Keratinocyte (primary cell): ENCODE data around the gene BBS9. TPM values are rescaled to one million over a fixed set of nuclear protein-coding genes. Genes with fewer than 3 reads are reported as not detected.

Experiments used
- DNase-seq: peaks from one replicate; pipeline ENCODE4 v3.0.0-alpha.2; 2011; ENCODE audit warnings: low read depth, missing footprints, low spot score
- FAIRE-seq: peaks from 2 replicates; lab custom pipeline; 2011; peaks lifted over from hg19 to GRCh38; lab: Jason Lieb, UNC
- H2AFZ ChIP-seq: 2 replicates; pipeline ENCODE4 v1.6.0; 2012; ENCODE audit warnings: low read length, control low read depth, inconsistent platforms; ENCODE audit not compliant: control insufficient read depth
- H3K27ac ChIP-seq: 2 replicates; pipeline ENCODE4 v1.5.1; 2011; ENCODE audit warnings: low read length; ENCODE audit not compliant: control insufficient read depth, insufficient read depth
- H3K27me3 ChIP-seq: 3 replicates; pipeline ENCODE4 v1.6.0; 2011; ENCODE audit warnings: low read length; ENCODE audit not compliant: control insufficient read depth, insufficient read depth; ENCODE audit errors: extremely low read depth
- H3K36me3 ChIP-seq, 2 experiments: 2 replicates in 1 of 2; 3 replicates in 1 of 2; pipeline ENCODE4 v1.5.1; 2011; ENCODE audit warnings: low read length in 2 of 2, mild to moderate bottlenecking in 1 of 2; ENCODE audit not compliant: control insufficient read depth in 2 of 2, insufficient read depth in 2 of 2; ENCODE audit errors: extremely low read depth in 1 of 2
- H3K4me1 ChIP-seq: 3 replicates; pipeline ENCODE4 v1.5.1; 2011; ENCODE audit warnings: low read length; ENCODE audit not compliant: control insufficient read depth, insufficient read depth; ENCODE audit errors: extremely low read depth
- H3K4me2 ChIP-seq: 3 replicates; pipeline ENCODE4 v1.6.0; 2011; ENCODE audit warnings: low read depth, low read length; ENCODE audit not compliant: control insufficient read depth, insufficient read depth; ENCODE audit errors: extremely low read depth
- H3K4me3 ChIP-seq, 3 experiments: fragments of 200-600 bp in 1 of 3; sonication (generic) in 1 of 3; 2 replicates in 2 of 3; 3 replicates in 1 of 3; pipeline ENCODE4 v1.5.1; 2011 to 2016; ENCODE audit warnings: low read length in 3 of 3, mild to moderate bottlenecking in 3 of 3, control low read depth in 2 of 3, inconsistent platforms in 1 of 3, low read depth in 1 of 3, mixed read lengths in 1 of 3, mixed run types in 1 of 3, moderate library complexity in 1 of 3; ENCODE audit not compliant: control insufficient read depth in 2 of 3, insufficient read depth in 2 of 3; ENCODE audit errors: extremely low read depth in 1 of 3
- H3K79me2 ChIP-seq: 2 replicates; pipeline ENCODE4 v1.6.0; 2012; ENCODE audit warnings: low read length; ENCODE audit not compliant: control insufficient read depth, insufficient read depth
- H3K9ac ChIP-seq: 3 replicates; pipeline ENCODE4 v1.6.0; 2011; ENCODE audit warnings: low read length; ENCODE audit not compliant: control insufficient read depth, insufficient read depth; ENCODE audit errors: extremely low read depth
- H3K9me1 ChIP-seq: 3 replicates; pipeline ENCODE4 v1.6.0; 2011; ENCODE audit warnings: low read length; ENCODE audit not compliant: control insufficient read depth, insufficient read depth; ENCODE audit errors: extremely low read depth
- H3K9me3 ChIP-seq: 2 replicates; pipeline ENCODE4 v1.5.1; 2012; ENCODE audit warnings: low read depth, low read length; ENCODE audit not compliant: control insufficient read depth
- H4K20me1 ChIP-seq: 3 replicates; pipeline ENCODE4 v1.6.0; 2011; ENCODE audit warnings: low read length; ENCODE audit not compliant: control insufficient read depth, insufficient read depth; ENCODE audit errors: extremely low read depth
- EZH2 ChIP-seq: IDR thresholded peaks from one replicate; pipeline ENCODE4 v1.6.1; 2012; ENCODE audit warnings: inconsistent platforms, mild to moderate bottlenecking, low read length, moderate library complexity
- dilution Hi-C: fragments of 300-500 bp; cut with MboI; formaldehyde crosslinking; loops from one replicate; pipeline ENCODE4 v1.7.0; 2020; ENCODE audit warnings: low sequenced_read_pairs; ENCODE audit not compliant: extremely low pct_ligation_motif_present
- polyA plus RNA-seq, 5 experiments: library from polyadenylated mRNA; depleted of rRNA in 3 of 5; stranded (reverse) in 3 of 5; stranded (forward) in 1 of 5; unstranded in 1 of 5; fragments of >200 nt; gene quantifications; 1 replicate in 1 of 5; 2 replicates in 3 of 5; 3 replicates in 1 of 5; pipeline versions ENCODE4 v1.2.1 to v1.2.3, GENCODE V29; 2011 to 2012; ENCODE audit warnings: missing spikeins in 2 of 5, low read depth in 1 of 5, low replicate concordance in 1 of 5
- TF ChIP-seq, protein P1 (sequence below), 3 experiments: IDR thresholded peaks in 1 of 3; conservative IDR thresholded peaks in 1 of 3; optimal IDR thresholded peaks in 1 of 3; 2 replicates in 2 of 3; 3 replicates in 1 of 3; pipeline versions ENCODE3 to v1.5.1; 2011; ENCODE audit warnings: low read length in 3 of 3, mild to moderate bottlenecking in 3 of 3, moderate library complexity in 2 of 3, control low read depth in 1 of 3, inconsistent platforms in 1 of 3; ENCODE audit not compliant: insufficient read depth in 2 of 3; ENCODE audit errors: extremely low read depth in 1 of 3

The BBS9 gene
- polyA plus RNA-seq, 1 donor (not counting 4 experiments of a cell fraction or from before 2014, with no cell fraction given): 7.6 TPM

DNA sequence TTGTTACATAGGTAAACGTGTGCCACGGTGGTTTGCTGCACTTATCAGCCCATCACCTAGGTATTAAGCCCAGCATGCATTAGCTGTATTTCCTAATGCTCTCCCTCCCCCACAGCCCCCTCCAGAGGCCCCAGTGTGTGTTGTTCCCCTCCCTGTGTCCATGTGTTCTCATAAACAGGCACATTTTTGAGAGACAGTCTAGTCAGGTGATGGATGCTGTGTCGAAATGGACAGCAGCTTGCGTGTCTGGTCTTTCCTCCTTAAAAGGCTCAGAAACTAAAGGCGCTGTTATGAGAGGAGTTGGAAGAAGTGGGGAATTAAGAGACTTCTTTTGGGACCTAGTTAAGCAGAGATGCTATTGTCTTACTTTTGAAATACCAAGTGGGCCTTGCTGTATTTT lies 296.0 kb downstream of the BBS9 start:
- no peaks in the 10 kb centered on the region for H3K9me1 ChIP-seq
- H3K27ac ChIP-seq: no peak overlapping the region
- no peaks in the 10 kb centered on the region for H4K20me1 ChIP-seq
- H3K9me3 ChIP-seq: no peaks in the 10 kb centered on the region
- dilution Hi-C loops: no loop called here
- FAIRE-seq: no peak
- no peaks in the 10 kb centered on the region for H3K4me1 ChIP-seq
- no peaks in the 10 kb centered on the region for H3K79me2 ChIP-seq
- H2AFZ ChIP-seq: no peak overlapping the region
- TF ChIP-seq, protein P1, sequence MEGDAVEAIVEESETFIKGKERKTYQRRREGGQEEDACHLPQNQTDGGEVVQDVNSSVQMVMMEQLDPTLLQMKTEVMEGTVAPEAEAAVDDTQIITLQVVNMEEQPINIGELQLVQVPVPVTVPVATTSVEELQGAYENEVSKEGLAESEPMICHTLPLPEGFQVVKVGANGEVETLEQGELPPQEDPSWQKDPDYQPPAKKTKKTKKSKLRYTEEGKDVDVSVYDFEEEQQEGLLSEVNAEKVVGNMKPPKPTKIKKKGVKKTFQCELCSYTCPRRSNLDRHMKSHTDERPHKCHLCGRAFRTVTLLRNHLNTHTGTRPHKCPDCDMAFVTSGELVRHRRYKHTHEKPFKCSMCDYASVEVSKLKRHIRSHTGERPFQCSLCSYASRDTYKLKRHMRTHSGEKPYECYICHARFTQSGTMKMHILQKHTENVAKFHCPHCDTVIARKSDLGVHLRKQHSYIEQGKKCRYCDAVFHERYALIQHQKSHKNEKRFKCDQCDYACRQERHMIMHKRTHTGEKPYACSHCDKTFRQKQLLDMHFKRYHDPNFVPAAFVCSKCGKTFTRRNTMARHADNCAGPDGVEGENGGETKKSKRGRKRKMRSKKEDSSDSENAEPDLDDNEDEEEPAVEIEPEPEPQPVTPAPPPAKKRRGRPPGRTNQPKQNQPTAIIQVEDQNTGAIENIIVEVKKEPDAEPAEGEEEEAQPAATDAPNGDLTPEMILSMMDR (optimal IDR thresholded peaks at IDR 0.05 in 1 of 3, IDR thresholded peaks at IDR 0.05 in 1 of 3, conservative IDR thresholded peaks at IDR 0.05 in 1 of 3; ENCODE audit: extremely low read depth in 1 of 3, insufficient read depth in 2 of 3, low read length in 3 of 3): no peak
- no peak for TF ChIP-seq EZH2
- no peak overlapping the region for H3K9ac ChIP-seq
- H3K4me3 ChIP-seq: no peak overlapping the region
- H3K27me3 ChIP-seq: no peaks in the 10 kb centered on the region
- H3K36me3 ChIP-seq: no peaks in the 10 kb centered on the region
- no peak for DNase-seq
- no peak overlapping the region for H3K4me2 ChIP-seq

DNA sequence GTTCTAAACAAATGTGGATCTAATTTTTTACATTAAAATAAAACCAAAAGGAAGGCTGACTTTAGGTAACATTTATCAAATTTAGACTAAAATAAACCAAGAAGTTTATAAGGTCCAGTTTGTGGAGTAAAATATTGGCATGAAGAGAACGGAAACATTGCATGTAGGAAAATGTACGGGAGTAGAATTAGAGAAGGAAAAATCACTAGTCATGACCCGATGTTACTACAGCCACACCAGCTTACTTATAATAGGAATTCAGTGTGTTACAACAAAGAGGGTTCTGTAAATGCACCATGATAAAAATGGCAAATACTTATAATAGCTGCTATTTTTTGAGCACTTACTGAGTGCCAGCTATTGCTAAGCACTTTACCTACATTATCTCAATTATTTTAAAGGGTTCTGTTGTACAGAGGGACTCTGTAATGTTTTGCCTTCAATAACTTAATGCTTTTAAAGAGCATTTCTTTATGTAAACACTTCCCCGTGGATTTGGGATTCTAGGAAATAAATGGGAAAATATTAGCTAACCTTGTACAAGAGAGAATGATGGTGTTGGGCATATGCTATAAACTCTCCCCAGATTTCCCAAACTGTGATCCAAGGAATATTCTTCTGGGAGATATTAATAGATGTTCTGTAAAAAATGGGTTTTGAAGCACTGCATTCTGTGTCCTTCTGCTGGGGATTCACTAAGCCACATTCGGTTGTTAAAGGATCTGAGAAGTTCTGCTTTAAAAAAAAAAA lies 296.7 kb downstream of the BBS9 start:
- Histone ChIP-seq H3K27me3 (no peaks in the 10 kb centered on the region), H3K79me2 (no peaks in the 10 kb centered on the region), H3K4me3 (no peak overlapping the region), H3K9ac (no peak overlapping the region), H3K9me3 (no peaks in the 10 kb centered on the region), H3K36me3 (no peaks in the 10 kb centered on the region), H3K9me1 (no peaks in the 10 kb centered on the region), H3K27ac (no peak overlapping the region), H3K4me1 (no peaks in the 10 kb centered on the region), H4K20me1 (no peaks in the 10 kb centered on the region), H3K4me2 (no peak overlapping the region), H2AFZ (no peak overlapping the region)
- TF ChIP-seq EZH2: no peak
- TF ChIP-seq, protein P1 (optimal IDR thresholded peaks at IDR 0.05 in 1 of 3, IDR thresholded peaks at IDR 0.05 in 1 of 3, conservative IDR thresholded peaks at IDR 0.05 in 1 of 3; ENCODE audit: extremely low read depth in 1 of 3, insufficient read depth in 2 of 3, low read length in 3 of 3): no peak
- no peak for FAIRE-seq
- dilution Hi-C loops: no loop called here
- no peak for DNase-seq
